GM12891 (cell line): ENCODE data around the gene SPRR3. TPM values are rescaled to one million over a fixed set of nuclear protein-coding genes. Genes with fewer than 3 reads are reported as not detected.

ENCODE experiments used
- DNase-seq: peaks from one replicate; pipeline ENCODE4 v3.0.0; 2011; ENCODE audit warnings: low spot score; ENCODE audit not compliant: insufficient read length
- FAIRE-seq: peaks from 2 replicates; lab custom pipeline; 2011; peaks lifted over from hg19 to GRCh38; lab: Jason Lieb, UNC
- PAX5 ChIP-seq: IDR thresholded peaks from 2 replicates; pipeline ENCODE4 v1.6.1; 2011; ENCODE audit warnings: low read length, moderate library complexity, mild to moderate bottlenecking; ENCODE audit not compliant: insufficient read depth, severe bottlenecking
- POLR2A ChIP-seq: IDR thresholded peaks from 2 replicates; pipeline ENCODE4 v1.6.1; 2011; ENCODE audit warnings: low read depth, low read length, control low read depth
- POLR2AphosphoS5 ChIP-seq: IDR thresholded peaks from 2 replicates; pipeline ENCODE4 v1.6.1; 2011; ENCODE audit warnings: low read depth, low read length, control low read depth
- POU2F2 ChIP-seq: IDR thresholded peaks from 2 replicates; pipeline ENCODE4 v1.6.1; 2011; ENCODE audit warnings: low read depth, mild to moderate bottlenecking, control low read depth, low read length, moderate library complexity
- SPI1 ChIP-seq: IDR thresholded peaks from 2 replicates; pipeline ENCODE4 v1.6.1; 2011; ENCODE audit warnings: low read depth, low read length, control low read depth
- TAF1 ChIP-seq: IDR thresholded peaks from 2 replicates; pipeline ENCODE4 v1.6.1; 2011; ENCODE audit warnings: low read depth, low read length, control low read depth
- polyA plus RNA-seq: library from polyadenylated mRNA; unstranded; fragments of >200 nt; gene quantifications from one replicate; pipeline ENCODE4 v1.2.1, GENCODE V29; 2012; ENCODE audit warnings: low read depth, missing spikeins, inconsistent platforms; ENCODE audit not compliant: missing spikeins

Gene SPRR3
- polyA plus RNA-seq, result not detected

- FAIRE-seq, result no peak
- DNase-seq, result no peak
- TF ChIP-seq TAF1 (no peak), PAX5 (no peak), SPI1 (no peak), POLR2A (no peak), POLR2AphosphoS5 (no peak), POU2F2 (no peak)
Observed at GRCh38 chr1:153001382-153001781, at the start of gene SPRR3. TSS of gene SPRR3 (plus strand) at chr1:153001749. CDS start at chr1:153003021, 1,272 bp downstream.

- no peak for TF ChIP-seq POLR2AphosphoS5
- FAIRE-seq (no peak), DNase-seq (no peak)
Observed at GRCh38 chr1:152953761-152954160, 47.8 kb upstream of the SPRR3 start.

- TF ChIP-seq POLR2AphosphoS5 (no peak), SPI1 (no peak), POLR2A (no peak), PAX5 (no peak), TAF1 (no peak), POU2F2 (no peak)
- FAIRE-seq (no peak), DNase-seq (no peak)
Observed at GRCh38 chr1:152954436-152954835, 47.1 kb upstream of the SPRR3 start.

DNA sequence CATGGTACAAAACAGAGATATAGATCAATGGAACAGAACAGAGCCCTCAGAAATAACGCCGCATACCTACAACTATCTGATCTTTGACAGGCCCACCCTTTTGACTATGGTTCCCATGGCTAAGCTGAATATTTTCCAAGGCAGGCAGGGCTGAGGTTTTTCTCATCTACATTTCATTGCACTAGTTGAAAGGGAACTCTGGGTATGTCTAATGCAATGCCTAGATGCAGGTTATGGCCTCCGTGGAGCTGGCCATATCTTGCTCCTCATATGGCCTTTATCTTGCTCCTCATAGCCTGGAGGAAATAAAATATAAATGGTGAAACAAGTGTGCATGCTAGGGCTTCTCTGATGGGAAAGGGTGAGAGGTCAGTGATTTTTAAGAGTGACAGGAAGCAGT, 44.0 kb upstream of the SPRR3 start:
- no peak for TF ChIP-seq PAX5
- no peak for TF ChIP-seq TAF1
- no peak for TF ChIP-seq POLR2A
- TF ChIP-seq POU2F2, result no peak
- TF ChIP-seq SPI1, result no peak
- TF ChIP-seq POLR2AphosphoS5, result no peak
- DNase-seq (no peak), FAIRE-seq (no peak)

GRCh38 chr1:152959273-152959672, 42.3 kb upstream of the SPRR3 start:
- DNase-seq, result no peak
- no peak for TF ChIP-seq POLR2A
- no peak for TF ChIP-seq POU2F2
- TF ChIP-seq SPI1, result no peak
- no peak for TF ChIP-seq TAF1
- no peak for TF ChIP-seq PAX5
- no peak for TF ChIP-seq POLR2AphosphoS5
- no peak for FAIRE-seq

- DNase-seq (no peak), FAIRE-seq (no peak)
- TF ChIP-seq TAF1, result no peak
- TF ChIP-seq POLR2AphosphoS5, result no peak
- TF ChIP-seq PAX5, result no peak
- TF ChIP-seq POLR2A, result no peak
- no peak for TF ChIP-seq SPI1
- no peak for TF ChIP-seq POU2F2
Observed at GRCh38 chr1:152959801-152960451, 41.6 kb upstream of the SPRR3 start.

GRCh38 chr1:152960452-152961044, 41.0 kb upstream of the SPRR3 start:
- TF ChIP-seq POLR2AphosphoS5 (no peak), SPI1 (no peak)
- FAIRE-seq (no peak), DNase-seq (peak; percentile 20)

DNA sequence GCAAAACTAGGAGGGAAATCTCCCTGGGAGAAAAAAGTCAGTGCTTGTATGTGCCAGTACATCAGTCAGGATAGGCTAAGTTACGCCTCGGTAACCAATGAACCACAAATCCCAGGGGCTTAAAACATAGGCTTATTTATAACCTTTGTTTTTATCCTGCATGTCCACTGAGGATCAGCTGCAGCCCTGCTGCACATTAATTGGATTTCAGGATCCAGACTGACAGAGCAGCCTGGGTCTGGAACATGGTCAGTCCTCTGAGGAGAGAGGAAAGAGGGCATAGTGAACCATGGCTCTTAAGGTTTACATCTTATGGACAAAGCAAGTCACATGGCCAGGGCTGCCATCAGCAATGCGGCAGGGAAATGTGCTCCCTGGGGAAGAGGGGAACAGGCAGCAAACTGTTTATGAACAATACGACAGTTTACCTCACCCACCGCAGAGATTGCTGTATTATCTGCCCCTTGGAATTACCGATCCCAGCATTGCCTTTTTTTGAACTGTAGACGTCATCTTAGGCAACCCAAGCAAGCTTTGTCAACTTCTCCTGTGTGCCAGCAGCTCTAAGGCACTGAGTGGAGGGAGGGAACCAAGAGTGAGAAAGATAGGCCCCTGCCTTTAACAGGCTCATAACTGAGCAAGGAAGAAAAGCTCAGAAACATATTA, 40.2 kb upstream of the SPRR3 start:
- DNase-seq (no peak), FAIRE-seq (no peak)
- TF ChIP-seq POLR2A, result no peak
- no peak for TF ChIP-seq SPI1
- TF ChIP-seq POU2F2, result no peak
- TF ChIP-seq TAF1, result no peak
- TF ChIP-seq POLR2AphosphoS5, result no peak
- TF ChIP-seq PAX5, result no peak

GRCh38 chr1:152962876-152963415, 38.6 kb upstream of the SPRR3 start:
- no peak for TF ChIP-seq POLR2AphosphoS5
- no peak for TF ChIP-seq POU2F2
- TF ChIP-seq SPI1, result no peak
- TF ChIP-seq PAX5, result no peak
- TF ChIP-seq TAF1, result no peak
- TF ChIP-seq POLR2A, result no peak
- FAIRE-seq (no peak), DNase-seq (no peak)

DNA sequence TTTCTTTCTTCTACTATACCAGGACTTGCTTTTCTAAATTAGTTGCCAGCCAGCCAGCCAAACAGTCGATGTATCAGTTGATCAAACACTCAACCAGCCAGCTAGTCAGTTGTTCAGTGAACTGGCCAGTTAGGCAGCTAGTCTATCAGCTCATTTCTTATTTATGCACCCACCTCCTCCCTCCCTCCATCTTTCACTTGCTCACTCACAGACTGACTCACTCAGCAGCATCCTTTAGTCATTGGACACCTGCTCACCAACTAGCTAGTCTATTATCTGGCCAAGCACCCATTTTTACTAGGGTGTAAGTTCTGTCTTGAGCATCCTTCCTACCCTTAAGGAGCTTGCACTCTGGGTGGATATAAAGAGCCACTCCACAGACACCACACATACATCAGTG, 37.0 kb upstream of the SPRR3 start:
- FAIRE-seq (no peak), DNase-seq (no peak)
- TF ChIP-seq POLR2AphosphoS5 (no peak), PAX5 (no peak)
